Kidney epithelial cell (primary cell): Measurements from ENCODE around the gene SHISA3. TPM values are rescaled to one million over a fixed set of nuclear protein-coding genes. Genes with fewer than 3 reads are reported as not detected.

Experiments
- DNase-seq: peaks from one replicate; pipeline ENCODE4 v3.0.0-alpha.2; 2010; ENCODE audit warnings: low read depth
- H3K27me3 ChIP-seq: 2 replicates; pipeline ENCODE4 v1.6.0; 2011; ENCODE audit warnings: low read length; ENCODE audit not compliant: control insufficient read depth, insufficient read depth
- H3K36me3 ChIP-seq: 2 replicates; pipeline ENCODE4 v1.5.1; 2011; ENCODE audit warnings: low read length; ENCODE audit not compliant: control insufficient read depth, insufficient read depth
- H3K4me3 ChIP-seq: 2 replicates; pipeline ENCODE4 v1.5.1; 2011; ENCODE audit warnings: low read depth, mild to moderate bottlenecking, control low read depth, low read length
- CTCF ChIP-seq: IDR thresholded peaks from 2 replicates; pipeline ENCODE4 v1.5.1; 2011; ENCODE audit warnings: mild to moderate bottlenecking, moderate library complexity, low read length, control low read depth, inconsistent platforms; ENCODE audit not compliant: insufficient read depth, poor library complexity, severe bottlenecking
- total RNA-seq: library from RNA; depleted of rRNA; stranded (reverse); fragments of >200 nt; gene quantifications from 2 replicates; pipeline ENCODE4 v1.2.3, GENCODE V29; 2015

SHISA3 gene
- total RNA-seq, 1 donor from 2014 or later = 0.38 TPM

GRCh38 chr4:42436928-42437565 lies 39.8 kb downstream of the SHISA3 start:
- Histone ChIP-seq H3K36me3 (no peaks in the 10 kb centered on the region), H3K27me3 (no peaks in the 10 kb centered on the region), H3K4me3 (no peak overlapping the region)
- no peak for DNase-seq
- no peak for TF ChIP-seq CTCF

GRCh38 chr4:42440083-42440482 lies 42.8 kb downstream of the SHISA3 start:
- Histone ChIP-seq H3K4me3 (no peak overlapping the region), H3K36me3 (no peaks in the 10 kb centered on the region), H3K27me3 (no peaks in the 10 kb centered on the region)
- DNase-seq = no peak
- TF ChIP-seq CTCF = no peak

GRCh38 chr4:42442601-42443000 lies 45.3 kb downstream of the SHISA3 start:
- no peaks in the 10 kb centered on the region for H3K27me3 ChIP-seq
- DNase-seq = no peak
- H3K4me3 ChIP-seq = no peak overlapping the region
- H3K36me3 ChIP-seq = no peaks in the 10 kb centered on the region
- no peak for TF ChIP-seq CTCF

- TF ChIP-seq CTCF = no peak
- Histone ChIP-seq H3K36me3 (no peaks in the 10 kb centered on the region), H3K27me3 (no peaks in the 10 kb centered on the region), H3K4me3 (no peak overlapping the region)
- no peak for DNase-seq
Measured at GRCh38 chr4:42445038-42445437, 47.8 kb downstream of the SHISA3 start.

- DNase-seq = no peak
Measured at GRCh38 chr4:42446823-42447222, 49.5 kb downstream of the SHISA3 start.

More at GRCh38 chr4:42446823-42447222, 49.5 kb downstream of the SHISA3 start:
- H3K27me3 ChIP-seq = no peaks in the 10 kb centered on the region
- no peak overlapping the region for H3K4me3 ChIP-seq
- TF ChIP-seq CTCF = no peak
- no peaks in the 10 kb centered on the region for H3K36me3 ChIP-seq

Other genes with a start within 250 kb of the SHISA3 start
- 0.07 and 0.13 TPM in 2 replicates for gene BEND4, start 244.8 kb upstream of the SHISA3 start, total RNA-seq